Measurements from ENCODE around the gene PATZ1. TPM values are rescaled to one million over a fixed set of nuclear protein-coding genes. Genes with fewer than 3 reads are reported as not detected.

Gene PATZ1
- total RNA-seq, 1 experiment from 2014 or later: 18.6 TPM

DNA sequence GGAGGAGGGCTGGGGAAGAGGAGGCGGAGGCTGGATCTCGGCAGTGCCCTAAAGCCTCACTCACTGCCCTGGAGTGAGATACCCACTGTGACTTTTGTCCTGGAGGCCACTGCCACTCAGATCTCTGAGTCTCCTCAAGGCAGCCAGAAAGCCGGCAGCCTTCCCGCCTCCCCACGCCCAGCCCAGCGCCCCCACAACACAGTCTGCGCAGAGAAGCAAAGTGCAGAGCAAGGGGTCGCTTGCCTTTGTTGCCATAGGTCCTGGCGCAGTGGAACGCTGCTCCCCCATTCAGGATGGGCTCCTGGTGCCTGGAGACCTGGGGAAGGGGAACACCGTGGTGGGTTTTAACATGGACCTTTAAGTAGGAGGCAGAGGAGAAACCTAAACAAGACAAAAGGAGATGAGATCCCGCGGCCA, 17.6 kb downstream of the PATZ1 start:
- ATAC-seq: no peak
- BruUV-seq (replicated peaks): no TSS peak
- CTCF ChIA-PET: no interaction called here

DNA sequence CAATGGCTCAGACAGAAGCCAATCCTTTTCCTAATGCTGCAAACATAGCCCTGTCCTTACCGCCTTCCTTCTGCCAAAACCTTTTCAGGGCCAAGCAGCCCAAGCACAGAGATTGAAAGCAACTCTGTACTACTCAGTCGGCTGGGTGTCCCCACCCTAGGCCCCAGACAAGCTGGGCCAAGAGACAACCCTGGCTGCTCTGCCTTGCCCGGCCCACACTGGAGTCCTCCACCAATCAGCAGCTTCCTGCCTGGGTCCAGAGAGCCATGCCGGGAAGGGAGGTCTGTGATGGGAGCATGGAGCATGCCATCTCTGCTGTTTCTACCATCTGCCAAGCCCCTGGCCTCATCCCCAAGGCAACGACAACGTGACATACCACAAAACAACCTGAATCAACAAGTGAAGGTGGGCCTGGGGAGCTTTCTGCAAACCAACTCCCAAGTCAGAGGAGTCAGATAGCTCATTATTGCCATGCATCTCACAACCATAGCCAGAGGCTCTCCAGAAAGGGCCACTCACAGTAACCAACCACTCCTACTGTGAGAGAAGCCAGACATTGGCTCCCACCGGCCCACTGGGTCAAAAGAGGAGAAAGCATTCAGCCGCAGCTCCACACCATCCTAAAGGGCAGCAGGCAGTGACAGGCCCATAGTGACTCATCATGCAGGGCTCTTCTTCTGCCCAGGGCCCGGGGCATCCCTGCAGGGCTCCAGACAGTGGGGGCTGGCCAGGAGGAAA, 18.2 kb downstream of the PATZ1 start:
- no peaks in the 10 kb centered on the region for H3K9me3 ChIP-seq (ENCODE audit: control insufficient read depth, insufficient read depth, low read depth, low read length)
- no peaks in the 10 kb centered on the region for H3K4me1 ChIP-seq (ENCODE audit: control insufficient read depth, insufficient read depth, low read length)
- H3K27me3 ChIP-seq (ENCODE audit: control insufficient read depth, insufficient read depth, low read length): no peaks in the 10 kb centered on the region
- no TSS peak for BruUV-seq (replicated peaks)
- ChIA-PET POLR2A (no interaction called here), CTCF (no interaction called here)
- TF ChIP-seq POLR2AphosphoS5 (IDR thresholded peaks at IDR 0.05; ENCODE audit: low read depth, low read length) (no peak), SIN3A (IDR thresholded peaks at IDR 0.05; ENCODE audit: borderline replicate concordance, insufficient read depth, low read depth, low read length) (no peak), TCF7L2 (IDR thresholded peaks at IDR 0.05; ENCODE audit: low read depth, low read length) (no peak)
- TF ChIP-seq, protein P1, sequence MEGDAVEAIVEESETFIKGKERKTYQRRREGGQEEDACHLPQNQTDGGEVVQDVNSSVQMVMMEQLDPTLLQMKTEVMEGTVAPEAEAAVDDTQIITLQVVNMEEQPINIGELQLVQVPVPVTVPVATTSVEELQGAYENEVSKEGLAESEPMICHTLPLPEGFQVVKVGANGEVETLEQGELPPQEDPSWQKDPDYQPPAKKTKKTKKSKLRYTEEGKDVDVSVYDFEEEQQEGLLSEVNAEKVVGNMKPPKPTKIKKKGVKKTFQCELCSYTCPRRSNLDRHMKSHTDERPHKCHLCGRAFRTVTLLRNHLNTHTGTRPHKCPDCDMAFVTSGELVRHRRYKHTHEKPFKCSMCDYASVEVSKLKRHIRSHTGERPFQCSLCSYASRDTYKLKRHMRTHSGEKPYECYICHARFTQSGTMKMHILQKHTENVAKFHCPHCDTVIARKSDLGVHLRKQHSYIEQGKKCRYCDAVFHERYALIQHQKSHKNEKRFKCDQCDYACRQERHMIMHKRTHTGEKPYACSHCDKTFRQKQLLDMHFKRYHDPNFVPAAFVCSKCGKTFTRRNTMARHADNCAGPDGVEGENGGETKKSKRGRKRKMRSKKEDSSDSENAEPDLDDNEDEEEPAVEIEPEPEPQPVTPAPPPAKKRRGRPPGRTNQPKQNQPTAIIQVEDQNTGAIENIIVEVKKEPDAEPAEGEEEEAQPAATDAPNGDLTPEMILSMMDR (IDR thresholded peaks at IDR 0.05): no peak
- TF ChIP-seq, protein P2, sequence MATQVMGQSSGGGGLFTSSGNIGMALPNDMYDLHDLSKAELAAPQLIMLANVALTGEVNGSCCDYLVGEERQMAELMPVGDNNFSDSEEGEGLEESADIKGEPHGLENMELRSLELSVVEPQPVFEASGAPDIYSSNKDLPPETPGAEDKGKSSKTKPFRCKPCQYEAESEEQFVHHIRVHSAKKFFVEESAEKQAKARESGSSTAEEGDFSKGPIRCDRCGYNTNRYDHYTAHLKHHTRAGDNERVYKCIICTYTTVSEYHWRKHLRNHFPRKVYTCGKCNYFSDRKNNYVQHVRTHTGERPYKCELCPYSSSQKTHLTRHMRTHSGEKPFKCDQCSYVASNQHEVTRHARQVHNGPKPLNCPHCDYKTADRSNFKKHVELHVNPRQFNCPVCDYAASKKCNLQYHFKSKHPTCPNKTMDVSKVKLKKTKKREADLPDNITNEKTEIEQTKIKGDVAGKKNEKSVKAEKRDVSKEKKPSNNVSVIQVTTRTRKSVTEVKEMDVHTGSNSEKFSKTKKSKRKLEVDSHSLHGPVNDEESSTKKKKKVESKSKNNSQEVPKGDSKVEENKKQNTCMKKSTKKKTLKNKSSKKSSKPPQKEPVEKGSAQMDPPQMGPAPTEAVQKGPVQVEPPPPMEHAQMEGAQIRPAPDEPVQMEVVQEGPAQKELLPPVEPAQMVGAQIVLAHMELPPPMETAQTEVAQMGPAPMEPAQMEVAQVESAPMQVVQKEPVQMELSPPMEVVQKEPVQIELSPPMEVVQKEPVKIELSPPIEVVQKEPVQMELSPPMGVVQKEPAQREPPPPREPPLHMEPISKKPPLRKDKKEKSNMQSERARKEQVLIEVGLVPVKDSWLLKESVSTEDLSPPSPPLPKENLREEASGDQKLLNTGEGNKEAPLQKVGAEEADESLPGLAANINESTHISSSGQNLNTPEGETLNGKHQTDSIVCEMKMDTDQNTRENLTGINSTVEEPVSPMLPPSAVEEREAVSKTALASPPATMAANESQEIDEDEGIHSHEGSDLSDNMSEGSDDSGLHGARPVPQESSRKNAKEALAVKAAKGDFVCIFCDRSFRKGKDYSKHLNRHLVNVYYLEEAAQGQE (IDR thresholded peaks at IDR 0.05; ENCODE audit: insufficient read depth in 1 of 2, low read depth in 2 of 2, low read length in 1 of 2): no peak
- in situ Hi-C loops (cut with HindIII; ENCODE audit: low pct_unique_long_range_greater_than_20kb, low sequenced_read_pairs): no loop called here
- intact Hi-C loops (cut with micrococcal nuclease; ENCODE audit: unreplicated experiment): no loop called here
- H3K4me3 ChIP-seq (ENCODE audit: low read depth in 2 of 2, low read length in 2 of 2): no peak overlapping the region
- ATAC-seq (no peak), DNase-seq (ENCODE audit: low read depth, low spot score) (no peak)
- no peaks in the 10 kb centered on the region for H3K36me3 ChIP-seq (ENCODE audit: control insufficient read depth, insufficient read depth, low read length)
- H3K27ac ChIP-seq (ENCODE audit: low read length): no peak overlapping the region

More for the DNA sequence above, 17.6 kb downstream of the PATZ1 start:
- POLR2A ChIA-PET: no interaction called here
- H3K4me1 ChIP-seq (ENCODE audit: control insufficient read depth, insufficient read depth, low read length): no peaks in the 10 kb centered on the region
- no peak overlapping the region for H3K27ac ChIP-seq (ENCODE audit: low read length)
- H3K4me3 ChIP-seq (ENCODE audit: low read depth in 2 of 2, low read length in 2 of 2): no peak overlapping the region
- H3K9me3 ChIP-seq (ENCODE audit: control insufficient read depth, insufficient read depth, low read depth, low read length): no peaks in the 10 kb centered on the region
- no peak for DNase-seq (ENCODE audit: low read depth, low spot score)
- intact Hi-C loops (cut with micrococcal nuclease; ENCODE audit: unreplicated experiment) (no loop called here), in situ Hi-C loops (cut with HindIII; ENCODE audit: low pct_unique_long_range_greater_than_20kb, low sequenced_read_pairs) (no loop called here)
- H3K27me3 ChIP-seq (ENCODE audit: control insufficient read depth, insufficient read depth, low read length): no peaks in the 10 kb centered on the region
- TF ChIP-seq, protein P1 (IDR thresholded peaks at IDR 0.05): no peak
- TF ChIP-seq TCF7L2 (IDR thresholded peaks at IDR 0.05; ENCODE audit: low read depth, low read length) (no peak), POLR2AphosphoS5 (IDR thresholded peaks at IDR 0.05; ENCODE audit: low read depth, low read length) (no peak), SIN3A (IDR thresholded peaks at IDR 0.05; ENCODE audit: borderline replicate concordance, insufficient read depth, low read depth, low read length) (no peak)
- TF ChIP-seq, protein P2 (IDR thresholded peaks at IDR 0.05; ENCODE audit: insufficient read depth in 1 of 2, low read depth in 2 of 2, low read length in 1 of 2): no peak
- H3K36me3 ChIP-seq (ENCODE audit: control insufficient read depth, insufficient read depth, low read length): no peaks in the 10 kb centered on the region

All from Panc1 (cell line).